HepG2 (cell line): ENCODE results near the gene OR5K3. TPM values are rescaled to one million over a fixed set of nuclear protein-coding genes. Genes with fewer than 3 reads are reported as not detected.

Experiments used
- ATAC-seq: fragments of 200-7000 bp; cut with Tn5 transposase; 3 replicates; pipeline ENCODE4 v1.9.1; 2020; ENCODE audit warnings: mild to moderate bottlenecking, moderate library complexity
- BruUV-seq: library from RNA; stranded (reverse); fragments of 400-500 nt; replicated peaks from 2 replicates; lab custom pipeline; 2021; lab: Mats Ljungman, UMichigan
- CTCF ChIA-PET: fragments of 300-600 bp; formaldehyde crosslinking; extraction: SDS; loops from one replicate; lab custom pipeline; 2021; ENCODE audit warnings: low total read pairs, inconsistent platforms, low intra/inter-chr PET ratio; lab: Yijun Ruan, JAX
- POLR2A ChIA-PET: fragments of 350-600 bp; sonication (Branson Sonifier 250); formaldehyde crosslinking; loops from one replicate; lab custom pipeline; 2020; ENCODE audit warnings: antibody characterized with exemption, inconsistent platforms; lab: Yijun Ruan, JAX
- DNase-seq: peaks from one replicate; pipeline ENCODE4 v3.0.0-alpha.2; 2015; ENCODE audit warnings: low spot score
- FAIRE-seq: peaks from 3 replicates; lab custom pipeline; 2011; peaks lifted over from hg19 to GRCh38; lab: Jason Lieb, UNC
- H2AFZ ChIP-seq: one replicate; pipeline ENCODE4 v1.6.1; 2011; ENCODE audit warnings: low read length, inconsistent platforms
- H3K27ac ChIP-seq: fragments of 300-600 bp; 3 replicates; pipeline ENCODE4 v1.8.0; 2011; ENCODE audit warnings: mixed run types, mild to moderate bottlenecking, mixed read lengths, low read length, inconsistent platforms; ENCODE audit not compliant: insufficient read depth; ENCODE audit errors: extremely low read length
- H3K27me3 ChIP-seq, 2 experiments: fragments of 200-600 bp in 1 of 2; 2 replicates in 1 of 2; 3 replicates in 1 of 2; pipeline versions ENCODE4 v1.6.0 to v1.8.0; 2011; ENCODE audit warnings: low read length in 2 of 2, mild to moderate bottlenecking in 2 of 2, moderate library complexity in 2 of 2, inconsistent platforms in 1 of 2; ENCODE audit not compliant: insufficient read depth in 2 of 2, control insufficient read depth in 1 of 2
- H3K36me3 ChIP-seq, 2 experiments: fragments of 200-600 bp in 1 of 2; replicated peaks in 1 of 2; 2 replicates in 1 of 2; 3 replicates in 1 of 2; pipeline versions ENCODE4 v1.5.1 to v1.8.0; 2011; ENCODE audit warnings: low read length in 2 of 2, inconsistent platforms in 1 of 2; ENCODE audit not compliant: insufficient read depth in 2 of 2, control insufficient read depth in 1 of 2
- H3K4me1 ChIP-seq: 2 replicates; pipeline ENCODE4 v1.5.1; 2012; ENCODE audit warnings: low read length, inconsistent platforms; ENCODE audit not compliant: insufficient read depth
- H3K4me2 ChIP-seq: 2 replicates; pipeline ENCODE4 v1.6.0; 2011; ENCODE audit warnings: low read depth, low read length, inconsistent platforms
- H3K4me3 ChIP-seq, 3 experiments: fragments of 200-600 bp in 1 of 3; sonication (generic), shearing (Covaris generic) in 1 of 3; replicated peaks in 1 of 3; 2 replicates each; pipeline ENCODE4 v1.5.1; 2011 to 2016; ENCODE audit warnings: low read length in 3 of 3, inconsistent platforms in 2 of 3, low read depth in 2 of 3, mild to moderate bottlenecking in 2 of 3, control low read depth in 1 of 3, mixed read lengths in 1 of 3; ENCODE audit not compliant: insufficient read depth in 1 of 3
- H3K79me2 ChIP-seq: one replicate; pipeline ENCODE4 v1.6.1; 2011; ENCODE audit warnings: low read length, inconsistent platforms; ENCODE audit not compliant: insufficient read depth
- H3K9ac ChIP-seq: 2 replicates; pipeline ENCODE4 v1.6.0; 2011; ENCODE audit warnings: mild to moderate bottlenecking, low read depth, low read length, inconsistent platforms; ENCODE audit not compliant: insufficient read depth
- H3K9me3 ChIP-seq: 2 replicates; pipeline ENCODE4 v1.5.1; 2012; ENCODE audit warnings: mild to moderate bottlenecking, low read length
- H4K20me1 ChIP-seq: 2 replicates; pipeline ENCODE4 v1.6.0; 2011; ENCODE audit warnings: inconsistent platforms, mild to moderate bottlenecking, low read length, moderate library complexity; ENCODE audit not compliant: insufficient read depth
- ATF7 ChIP-seq, 2 experiments: fragments of 450-650 bp in 1 of 2; sonication (generic) in 1 of 2; formaldehyde crosslinking in 1 of 2; IDR thresholded peaks; 2 replicates each; pipeline versions ENCODE4 v1.4.0 to v1.6.1; 2016 to 2020; ENCODE audit warnings: antibody characterized with exemption in 1 of 2, mild to moderate bottlenecking in 1 of 2, missing genetic modification reagents in 1 of 2
- CERS6 ChIP-seq: sonication (generic); formaldehyde crosslinking; IDR thresholded peaks from 2 replicates; pipeline ENCODE4 v1.5.0; 2020; ENCODE audit warnings: missing genetic modification reagents
- DNMT3B ChIP-seq: conservative IDR thresholded peaks from 2 replicates; pipeline ENCODE4 v1.6.1; 2016; ENCODE audit warnings: missing biosample characterization, control low read depth
- GTF3A ChIP-seq: sonication (generic); formaldehyde crosslinking; conservative IDR thresholded peaks from 2 replicates; pipeline ENCODE4 v1.4.0; 2020; ENCODE audit warnings: mild to moderate bottlenecking, missing genetic modification reagents
- PITX1 ChIP-seq: sonication (generic); formaldehyde crosslinking; IDR thresholded peaks from 2 replicates; pipeline ENCODE4 v1.5.1; 2020; ENCODE audit warnings: mild to moderate bottlenecking, missing genetic modification reagents
- U2AF1 ChIP-seq: fragments of 200-400 bp; formaldehyde crosslinking; optimal IDR thresholded peaks from 2 replicates; pipeline ENCODE3; 2017; ENCODE audit warnings: mild to moderate bottlenecking, low read depth, low read length
- ZNF30 ChIP-seq: sonication (generic); formaldehyde crosslinking; IDR thresholded peaks from 2 replicates; pipeline ENCODE4 v1.5.0; 2020; ENCODE audit warnings: mild to moderate bottlenecking, missing genetic modification reagents
- WGBS: methylation state at CpG from one replicate; pipeline ENCODE4 v1.1.6; 2017; ENCODE audit warnings: low lambda C conversion rate; 5-methylcytosine and 5-hydroxymethylcytosine counted together
- in situ Hi-C: cut with HindIII; loops from 2 replicates; pipeline ENCODE4 v1.10.0; 2017; ENCODE audit warnings: low pct_unique_long_range_greater_than_20kb; ENCODE audit not compliant: extremely low pct_ligation_motif_present
- intact Hi-C: fragments of 100-400 bp; cut with micrococcal nuclease; formaldehyde crosslinking; loops from one replicate; pipeline ENCODE4 v1.10.0; 2022; ENCODE audit not compliant: unreplicated experiment
- polyA plus RNA-seq, 8 experiments: library from polyadenylated mRNA; depleted of rRNA in 3 of 8; stranded (reverse) in 7 of 8; unstranded in 1 of 8; fragments of >200 nt; fragmentation: Illumina TruSeq in 4 of 8; extraction: Trizol in 4 of 8; gene quantifications; 2 replicates each; pipeline versions ENCODE4 v1.2.1 to v1.2.3, GENCODE V29; 2011 to 2016; ENCODE audit warnings: low read depth in 4 of 8, missing spikeins in 1 of 8, mixed read lengths in 1 of 8; ENCODE audit not compliant: insufficient read depth in 1 of 8
- total RNA-seq, 5 experiments: library from RNA; depleted of rRNA; stranded (reverse); fragments of >200 nt; fragmentation: Illumina TruSeq; extraction: Trizol; gene quantifications; 2 replicates each; pipeline ENCODE4 v1.2.3, GENCODE V29; 2016; ENCODE audit warnings: low read depth in 1 of 5
- TF ChIP-seq, protein P1 (sequence below): sonication (generic); formaldehyde crosslinking; IDR thresholded peaks from 2 replicates; pipeline ENCODE4 v1.8.0; 2022; ENCODE audit warnings: missing genetic modification reagents, low read depth, mild to moderate bottlenecking, borderline replicate concordance
- TF ChIP-seq, protein P2 (sequence below): sonication (generic); formaldehyde crosslinking; IDR thresholded peaks from 2 replicates; pipeline ENCODE4 v1.4.0; 2020; ENCODE audit warnings: mild to moderate bottlenecking, missing genetic modification reagents

The OR5K3 gene
- total and polyA plus RNA-seq, 2 of the 13 experiments (the other 11 are each of a cell fraction or from before 2014, with no cell fraction given), result not detected

DNA sequence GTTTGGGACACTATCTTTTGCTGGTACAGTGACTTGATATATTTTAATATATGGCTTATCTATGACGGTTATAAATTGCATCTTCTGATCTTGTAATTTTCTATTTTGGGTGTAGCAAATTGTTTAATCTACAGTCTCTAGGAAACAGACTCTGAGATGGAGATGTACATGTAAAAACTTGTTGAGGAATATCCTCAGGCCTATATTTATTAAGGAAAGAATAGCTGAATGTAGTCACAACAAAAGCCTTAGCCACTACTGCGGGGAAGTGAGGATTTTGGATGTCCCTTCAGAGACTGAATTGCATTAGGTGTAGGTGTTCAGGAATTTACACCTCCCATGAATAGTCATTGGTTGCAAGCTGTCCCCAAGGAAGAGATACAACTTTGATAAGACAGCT lies 13.8 kb upstream of the OR5K3 start (continued):
- TF ChIP-seq PITX1, result no peak
- TF ChIP-seq, all 625 proteins: peak for 0

DNA sequence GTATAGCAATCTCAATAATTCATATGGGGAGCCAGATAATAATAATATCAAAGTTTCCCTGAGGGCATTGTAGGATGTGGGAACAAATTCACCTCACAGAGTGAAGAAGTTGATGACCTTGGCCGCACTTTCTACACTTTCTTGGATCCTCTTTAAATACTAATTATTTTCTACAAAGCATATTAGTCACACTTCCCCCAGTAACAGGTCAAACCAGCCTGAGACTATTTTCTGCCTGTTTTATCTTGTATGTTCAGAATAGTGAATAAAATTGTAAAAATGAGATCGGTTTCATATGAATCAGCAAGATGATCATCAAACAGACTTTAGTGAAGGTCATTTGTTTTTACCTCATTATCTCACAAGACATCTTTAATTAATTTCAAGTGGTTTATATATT lies 2.3 kb upstream of the OR5K3 start:
- 0% methylated on average over 2 of the region's 2 CpGs for WGBS
- no peaks in the 10 kb centered on the region for H3K79me2 ChIP-seq
- no peaks in the 10 kb centered on the region for H3K27me3 ChIP-seq
- no peak overlapping the region for H2AFZ ChIP-seq
- no peaks in the 10 kb centered on the region for H4K20me1 ChIP-seq
- no peak overlapping the region for H3K9ac ChIP-seq
- H3K4me1 ChIP-seq, result no peaks in the 10 kb centered on the region
- H3K4me2 ChIP-seq, result no peak overlapping the region
- no peak for DNase-seq
- FAIRE-seq, result no peak
- H3K36me3 ChIP-seq, result no peaks in the 10 kb centered on the region
- POLR2A ChIA-PET, result no interaction called here
- no peak overlapping the region for H3K27ac ChIP-seq
- intact Hi-C loops, result no loop called here
- TF ChIP-seq GTF3A (CRISPR knock-in tag) (no peak), U2AF1 (no peak), CERS6 (no peak), DNMT3B (no peak), ZNF30 (no peak), ATF7 (IDR thresholded peaks at IDR 0.05) (no peak), ATF7 (CRISPR knock-in tag; IDR thresholded peaks at IDR 0.05) (no peak)
- TF ChIP-seq, protein P1, sequence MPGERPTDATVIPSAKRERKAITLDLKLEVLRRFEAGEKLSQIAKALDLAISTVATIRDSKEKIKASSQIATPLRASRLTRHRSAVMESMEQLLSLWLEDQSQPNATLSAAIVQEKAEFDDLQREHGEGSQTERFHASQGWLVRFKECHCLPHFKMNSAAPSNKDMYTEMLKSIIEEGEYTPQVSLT (CRISPR knock-in tag), result no peak
- TF ChIP-seq, protein P2, sequence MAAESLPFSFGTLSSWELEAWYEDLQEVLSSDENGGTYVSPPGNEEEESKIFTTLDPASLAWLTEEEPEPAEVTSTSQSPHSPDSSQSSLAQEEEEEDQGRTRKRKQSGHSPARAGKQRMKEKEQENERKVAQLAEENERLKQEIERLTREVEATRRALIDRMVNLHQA (CRISPR knock-in tag), result no peak
- no peak for ATAC-seq
- CTCF ChIA-PET, result no interaction called here
- in situ Hi-C loops, result no loop called here
- H3K9me3 ChIP-seq, result no peaks in the 10 kb centered on the region
- H3K4me3 ChIP-seq, result no peak overlapping the region
- no TSS peak for BruUV-seq
